HepG2 (cell line): Measurements from ENCODE around the gene SLIT3. TPM values are rescaled to one million over a fixed set of nuclear protein-coding genes. Genes with fewer than 3 reads are reported as not detected.

Experiments
- ATAC-seq: fragments of 200-7000 bp; cut with Tn5 transposase; 3 replicates; pipeline ENCODE4 v1.9.1; 2020; ENCODE audit warnings: mild to moderate bottlenecking, moderate library complexity
- BruUV-seq: library from RNA; stranded (reverse); fragments of 400-500 nt; replicated peaks from 2 replicates; lab custom pipeline; 2021; lab: Mats Ljungman, UMichigan
- CTCF ChIA-PET: fragments of 300-600 bp; formaldehyde crosslinking; extraction: SDS; loops from one replicate; lab custom pipeline; 2021; ENCODE audit warnings: low total read pairs, inconsistent platforms, low intra/inter-chr PET ratio; lab: Yijun Ruan, JAX
- POLR2A ChIA-PET: fragments of 350-600 bp; sonication (Branson Sonifier 250); formaldehyde crosslinking; loops from one replicate; lab custom pipeline; 2020; ENCODE audit warnings: antibody characterized with exemption, inconsistent platforms; lab: Yijun Ruan, JAX
- DNase-seq: peaks from one replicate; pipeline ENCODE4 v3.0.0-alpha.2; 2015; ENCODE audit warnings: low spot score
- FAIRE-seq: peaks from 3 replicates; lab custom pipeline; 2011; peaks lifted over from hg19 to GRCh38; lab: Jason Lieb, UNC
- H2AFZ ChIP-seq: one replicate; pipeline ENCODE4 v1.6.1; 2011; ENCODE audit warnings: low read length, inconsistent platforms
- H3K27ac ChIP-seq: fragments of 300-600 bp; 3 replicates; pipeline ENCODE4 v1.8.0; 2011; ENCODE audit warnings: mixed run types, mild to moderate bottlenecking, mixed read lengths, low read length, inconsistent platforms; ENCODE audit not compliant: insufficient read depth; ENCODE audit errors: extremely low read length
- H3K27me3 ChIP-seq, 2 experiments: fragments of 200-600 bp in 1 of 2; 2 replicates in 1 of 2; 3 replicates in 1 of 2; pipeline versions ENCODE4 v1.6.0 to v1.8.0; 2011; ENCODE audit warnings: low read length in 2 of 2, mild to moderate bottlenecking in 2 of 2, moderate library complexity in 2 of 2, inconsistent platforms in 1 of 2; ENCODE audit not compliant: insufficient read depth in 2 of 2, control insufficient read depth in 1 of 2
- H3K36me3 ChIP-seq, 2 experiments: fragments of 200-600 bp in 1 of 2; replicated peaks in 1 of 2; 2 replicates in 1 of 2; 3 replicates in 1 of 2; pipeline versions ENCODE4 v1.5.1 to v1.8.0; 2011; ENCODE audit warnings: low read length in 2 of 2, inconsistent platforms in 1 of 2; ENCODE audit not compliant: insufficient read depth in 2 of 2, control insufficient read depth in 1 of 2
- H3K4me1 ChIP-seq: 2 replicates; pipeline ENCODE4 v1.5.1; 2012; ENCODE audit warnings: low read length, inconsistent platforms; ENCODE audit not compliant: insufficient read depth
- H3K4me2 ChIP-seq: 2 replicates; pipeline ENCODE4 v1.6.0; 2011; ENCODE audit warnings: low read depth, low read length, inconsistent platforms
- H3K4me3 ChIP-seq, 3 experiments: fragments of 200-600 bp in 1 of 3; sonication (generic), shearing (Covaris generic) in 1 of 3; replicated peaks in 1 of 3; 2 replicates each; pipeline ENCODE4 v1.5.1; 2011 to 2016; ENCODE audit warnings: low read length in 3 of 3, inconsistent platforms in 2 of 3, low read depth in 2 of 3, mild to moderate bottlenecking in 2 of 3, control low read depth in 1 of 3, mixed read lengths in 1 of 3; ENCODE audit not compliant: insufficient read depth in 1 of 3
- H3K79me2 ChIP-seq: one replicate; pipeline ENCODE4 v1.6.1; 2011; ENCODE audit warnings: low read length, inconsistent platforms; ENCODE audit not compliant: insufficient read depth
- H3K9ac ChIP-seq: 2 replicates; pipeline ENCODE4 v1.6.0; 2011; ENCODE audit warnings: mild to moderate bottlenecking, low read depth, low read length, inconsistent platforms; ENCODE audit not compliant: insufficient read depth
- H3K9me3 ChIP-seq: 2 replicates; pipeline ENCODE4 v1.5.1; 2012; ENCODE audit warnings: mild to moderate bottlenecking, low read length
- H4K20me1 ChIP-seq: 2 replicates; pipeline ENCODE4 v1.6.0; 2011; ENCODE audit warnings: inconsistent platforms, mild to moderate bottlenecking, low read length, moderate library complexity; ENCODE audit not compliant: insufficient read depth
- ATF3 ChIP-seq: sonication (generic); formaldehyde crosslinking; IDR thresholded peaks from 2 replicates; pipeline ENCODE4 v1.4.0; 2020; ENCODE audit warnings: missing genetic modification reagents
- CAMTA2 ChIP-seq: sonication (generic); formaldehyde crosslinking; IDR thresholded peaks from 2 replicates; pipeline ENCODE4 v1.4.0; 2020; ENCODE audit warnings: mild to moderate bottlenecking, missing genetic modification reagents, borderline replicate concordance
- CENPT ChIP-seq: sonication (generic); formaldehyde crosslinking; IDR thresholded peaks from 2 replicates; pipeline ENCODE4 v1.8.0; 2022; ENCODE audit warnings: low read depth, mild to moderate bottlenecking, moderate library complexity, missing genetic modification reagents
- HOXA9 ChIP-seq: sonication (generic); formaldehyde crosslinking; IDR thresholded peaks from 2 replicates; pipeline ENCODE4 v1.8.1; 2022; ENCODE audit warnings: missing genetic modification reagents, mild to moderate bottlenecking, moderate library complexity, borderline replicate concordance
- MAZ ChIP-seq, 2 experiments: sonication (generic) in 1 of 2; formaldehyde crosslinking in 1 of 2; IDR thresholded peaks; 2 replicates each; pipeline versions ENCODE4 v1.5.0 to v1.6.1; 2012 to 2020; ENCODE audit warnings: low read depth in 2 of 2, mild to moderate bottlenecking in 2 of 2, borderline replicate concordance in 1 of 2, improper control_type of control experiment in 1 of 2, low read length in 1 of 2, missing genetic modification reagents in 1 of 2, moderate library complexity in 1 of 2
- TARDBP ChIP-seq: sonication (generic); formaldehyde crosslinking; IDR thresholded peaks from 2 replicates; pipeline ENCODE4 v1.8.0; 2022; ENCODE audit warnings: mild to moderate bottlenecking, missing genetic modification reagents
- TGIF2 ChIP-seq: IDR thresholded peaks from 2 replicates; pipeline ENCODE4 v1.6.1; 2016; ENCODE audit warnings: control low read depth, missing compliant biosample characterization
- ZNF274 ChIP-seq: sonication (generic); formaldehyde crosslinking; IDR thresholded peaks from 2 replicates; pipeline ENCODE4 v1.5.1; 2020; ENCODE audit warnings: mild to moderate bottlenecking, missing genetic modification reagents
- ZNF484 ChIP-seq: sonication (generic); formaldehyde crosslinking; IDR thresholded peaks from 2 replicates; pipeline ENCODE4 v1.5.1; 2020; ENCODE audit warnings: mild to moderate bottlenecking, low read depth, missing genetic modification reagents, borderline replicate concordance
- ZNF550 ChIP-seq: sonication (generic); formaldehyde crosslinking; IDR thresholded peaks from 2 replicates; pipeline ENCODE4 v1.4.0; 2020; ENCODE audit warnings: mild to moderate bottlenecking, missing genetic modification reagents, borderline replicate concordance
- ZNF556 ChIP-seq: sonication (generic); formaldehyde crosslinking; IDR thresholded peaks from 2 replicates; pipeline ENCODE4 v1.4.0; 2020; ENCODE audit warnings: mild to moderate bottlenecking, missing genetic modification reagents, borderline replicate concordance
- ZSCAN30 ChIP-seq: sonication (generic); formaldehyde crosslinking; IDR thresholded peaks from 2 replicates; pipeline ENCODE4 v1.5.0; 2020; ENCODE audit warnings: mild to moderate bottlenecking, missing genetic modification reagents
- WGBS: methylation state at CpG from one replicate; pipeline ENCODE4 v1.1.6; 2017; ENCODE audit warnings: low lambda C conversion rate; 5-methylcytosine and 5-hydroxymethylcytosine counted together
- in situ Hi-C: cut with HindIII; loops from 2 replicates; pipeline ENCODE4 v1.10.0; 2017; ENCODE audit warnings: low pct_unique_long_range_greater_than_20kb; ENCODE audit not compliant: extremely low pct_ligation_motif_present
- intact Hi-C: fragments of 100-400 bp; cut with micrococcal nuclease; formaldehyde crosslinking; loops from one replicate; pipeline ENCODE4 v1.10.0; 2022; ENCODE audit not compliant: unreplicated experiment
- polyA plus RNA-seq, 8 experiments: library from polyadenylated mRNA; depleted of rRNA in 3 of 8; stranded (reverse) in 7 of 8; unstranded in 1 of 8; fragments of >200 nt; fragmentation: Illumina TruSeq in 4 of 8; extraction: Trizol in 4 of 8; gene quantifications; 2 replicates each; pipeline versions ENCODE4 v1.2.1 to v1.2.3, GENCODE V29; 2011 to 2016; ENCODE audit warnings: low read depth in 4 of 8, missing spikeins in 1 of 8, mixed read lengths in 1 of 8; ENCODE audit not compliant: insufficient read depth in 1 of 8
- total RNA-seq, 5 experiments: library from RNA; depleted of rRNA; stranded (reverse); fragments of >200 nt; fragmentation: Illumina TruSeq; extraction: Trizol; gene quantifications; 2 replicates each; pipeline ENCODE4 v1.2.3, GENCODE V29; 2016; ENCODE audit warnings: low read depth in 1 of 5
- TF ChIP-seq, protein P1 (sequence below): sonication (generic); formaldehyde crosslinking; conservative IDR thresholded peaks from 2 replicates; pipeline ENCODE4 v1.4.0; 2020; ENCODE audit warnings: missing genetic modification reagents
- TF ChIP-seq, protein P2 (sequence below): sonication (generic); formaldehyde crosslinking; IDR thresholded peaks from 2 replicates; pipeline ENCODE4 v1.4.0; 2020; ENCODE audit warnings: missing genetic modification reagents, borderline replicate concordance
- TF ChIP-seq, protein P3 (sequence below): sonication (generic); formaldehyde crosslinking; IDR thresholded peaks from 2 replicates; pipeline ENCODE4 v1.4.0; 2020; ENCODE audit warnings: mild to moderate bottlenecking, low read depth, missing genetic modification reagents
- TF ChIP-seq, protein P4 (sequence below): IDR thresholded peaks from 2 replicates; pipeline ENCODE4 v1.6.1; 2018; ENCODE audit warnings: missing genetic modification reagents

SLIT3 gene
- total and polyA plus RNA-seq, 2 of the 13 experiments (the other 11 are each of a cell fraction or from before 2014, with no cell fraction given): not detected

GRCh38 chr5:168962306-168962705 is 338.6 kb downstream of the SLIT3 start:
- H3K79me2 ChIP-seq: no peaks in the 10 kb centered on the region
- no peak overlapping the region for H3K4me2 ChIP-seq
- ChIA-PET CTCF (no interaction called here), POLR2A (no interaction called here)
- no peak overlapping the region for H2AFZ ChIP-seq
- H3K27ac ChIP-seq: no peak overlapping the region
- ATAC-seq (no peak), DNase-seq (no peak), FAIRE-seq (no peak)
- no peak overlapping the region for H3K4me3 ChIP-seq
- no TSS peak for BruUV-seq
- no peaks in the 10 kb centered on the region for H3K36me3 ChIP-seq
- no peak overlapping the region for H3K9ac ChIP-seq
- 19% methylated on average over 4 of the region's 4 CpGs for WGBS
- H3K9me3 ChIP-seq: no peaks in the 10 kb centered on the region
- H3K4me1 ChIP-seq: no peaks in the 10 kb centered on the region
- H3K27me3 ChIP-seq: no peaks in the 10 kb centered on the region
- in situ Hi-C loops (no loop called here), intact Hi-C loops (no loop called here)
- H4K20me1 ChIP-seq: no peaks in the 10 kb centered on the region
- TF ChIP-seq TARDBP: no peak
- no peak for TF ChIP-seq ZNF556 (CRISPR knock-in tag)
- no peak for TF ChIP-seq ATF3
- TF ChIP-seq ZNF550: no peak
- TF ChIP-seq, protein P1, sequence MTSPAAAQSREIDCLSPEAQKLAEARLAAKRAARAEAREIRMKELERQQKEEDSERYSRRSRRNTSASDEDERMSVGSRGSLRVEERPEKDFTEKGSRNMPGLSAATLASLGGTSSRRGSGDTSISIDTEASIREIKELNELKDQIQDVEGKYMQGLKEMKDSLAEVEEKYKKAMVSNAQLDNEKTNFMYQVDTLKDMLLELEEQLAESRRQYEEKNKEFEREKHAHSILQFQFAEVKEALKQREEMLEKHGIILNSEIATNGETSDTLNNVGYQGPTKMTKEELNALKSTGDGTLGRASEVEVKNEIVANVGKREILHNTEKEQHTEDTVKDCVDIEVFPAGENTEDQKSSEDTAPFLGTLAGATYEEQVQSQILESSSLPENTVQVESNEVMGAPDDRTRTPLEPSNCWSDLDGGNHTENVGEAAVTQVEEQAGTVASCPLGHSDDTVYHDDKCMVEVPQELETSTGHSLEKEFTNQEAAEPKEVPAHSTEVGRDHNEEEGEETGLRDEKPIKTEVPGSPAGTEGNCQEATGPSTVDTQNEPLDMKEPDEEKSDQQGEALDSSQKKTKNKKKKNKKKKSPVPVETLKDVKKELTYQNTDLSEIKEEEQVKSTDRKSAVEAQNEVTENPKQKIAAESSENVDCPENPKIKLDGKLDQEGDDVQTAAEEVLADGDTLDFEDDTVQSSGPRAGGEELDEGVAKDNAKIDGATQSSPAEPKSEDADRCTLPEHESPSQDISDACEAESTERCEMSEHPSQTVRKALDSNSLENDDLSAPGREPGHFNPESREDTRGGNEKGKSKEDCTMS: no peak
- no peak for TF ChIP-seq HOXA9 (CRISPR knock-in tag)
- TF ChIP-seq ZSCAN30 (CRISPR knock-in tag): no peak
- TF ChIP-seq, protein P2, sequence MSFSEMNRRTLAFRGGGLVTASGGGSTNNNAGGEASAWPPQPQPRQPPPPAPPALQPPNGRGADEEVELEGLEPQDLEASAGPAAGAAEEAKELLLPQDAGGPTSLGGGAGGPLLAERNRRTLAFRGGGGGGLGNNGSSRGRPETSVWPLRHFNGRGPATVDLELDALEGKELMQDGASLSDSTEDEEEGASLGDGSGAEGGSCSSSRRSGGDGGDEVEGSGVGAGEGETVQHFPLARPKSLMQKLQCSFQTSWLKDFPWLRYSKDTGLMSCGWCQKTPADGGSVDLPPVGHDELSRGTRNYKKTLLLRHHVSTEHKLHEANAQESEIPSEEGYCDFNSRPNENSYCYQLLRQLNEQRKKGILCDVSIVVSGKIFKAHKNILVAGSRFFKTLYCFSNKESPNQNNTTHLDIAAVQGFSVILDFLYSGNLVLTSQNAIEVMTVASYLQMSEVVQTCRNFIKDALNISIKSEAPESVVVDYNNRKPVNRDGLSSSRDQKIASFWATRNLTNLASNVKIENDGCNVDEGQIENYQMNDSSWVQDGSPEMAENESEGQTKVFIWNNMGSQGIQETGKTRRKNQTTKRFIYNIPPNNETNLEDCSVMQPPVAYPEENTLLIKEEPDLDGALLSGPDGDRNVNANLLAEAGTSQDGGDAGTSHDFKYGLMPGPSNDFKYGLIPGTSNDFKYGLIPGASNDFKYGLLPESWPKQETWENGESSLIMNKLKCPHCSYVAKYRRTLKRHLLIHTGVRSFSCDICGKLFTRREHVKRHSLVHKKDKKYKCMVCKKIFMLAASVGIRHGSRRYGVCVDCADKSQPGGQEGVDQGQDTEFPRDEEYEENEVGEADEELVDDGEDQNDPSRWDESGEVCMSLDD: no peak
- TF ChIP-seq, protein P3, sequence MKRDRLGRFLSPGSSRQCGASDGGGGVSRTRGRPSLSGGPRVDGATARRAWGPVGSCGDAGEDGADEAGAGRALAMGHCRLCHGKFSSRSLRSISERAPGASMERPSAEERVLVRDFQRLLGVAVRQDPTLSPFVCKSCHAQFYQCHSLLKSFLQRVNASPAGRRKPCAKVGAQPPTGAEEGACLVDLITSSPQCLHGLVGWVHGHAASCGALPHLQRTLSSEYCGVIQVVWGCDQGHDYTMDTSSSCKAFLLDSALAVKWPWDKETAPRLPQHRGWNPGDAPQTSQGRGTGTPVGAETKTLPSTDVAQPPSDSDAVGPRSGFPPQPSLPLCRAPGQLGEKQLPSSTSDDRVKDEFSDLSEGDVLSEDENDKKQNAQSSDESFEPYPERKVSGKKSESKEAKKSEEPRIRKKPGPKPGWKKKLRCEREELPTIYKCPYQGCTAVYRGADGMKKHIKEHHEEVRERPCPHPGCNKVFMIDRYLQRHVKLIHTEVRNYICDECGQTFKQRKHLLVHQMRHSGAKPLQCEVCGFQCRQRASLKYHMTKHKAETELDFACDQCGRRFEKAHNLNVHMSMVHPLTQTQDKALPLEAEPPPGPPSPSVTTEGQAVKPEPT (CRISPR knock-in tag): no peak
- TF ChIP-seq, protein P4, sequence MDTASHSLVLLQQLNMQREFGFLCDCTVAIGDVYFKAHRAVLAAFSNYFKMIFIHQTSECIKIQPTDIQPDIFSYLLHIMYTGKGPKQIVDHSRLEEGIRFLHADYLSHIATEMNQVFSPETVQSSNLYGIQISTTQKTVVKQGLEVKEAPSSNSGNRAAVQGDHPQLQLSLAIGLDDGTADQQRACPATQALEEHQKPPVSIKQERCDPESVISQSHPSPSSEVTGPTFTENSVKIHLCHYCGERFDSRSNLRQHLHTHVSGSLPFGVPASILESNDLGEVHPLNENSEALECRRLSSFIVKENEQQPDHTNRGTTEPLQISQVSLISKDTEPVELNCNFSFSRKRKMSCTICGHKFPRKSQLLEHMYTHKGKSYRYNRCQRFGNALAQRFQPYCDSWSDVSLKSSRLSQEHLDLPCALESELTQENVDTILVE: no peak
- no peak for TF ChIP-seq ZNF274 (CRISPR knock-in tag)
- TF ChIP-seq TGIF2: no peak
- no peak for TF ChIP-seq ZNF484
- no peak for TF ChIP-seq CENPT (CRISPR knock-in tag)
- no peak for TF ChIP-seq MAZ (IDR thresholded peaks at IDR 0.05; ENCODE audit: borderline replicate concordance, low read depth, low read length)
- no peak for TF ChIP-seq MAZ (CRISPR knock-in tag; IDR thresholded peaks at IDR 0.05; ENCODE audit: low read depth)
- no peak for TF ChIP-seq CAMTA2 (CRISPR knock-in tag)
